GM12872 (cell line): ENCODE measurements around the gene MYO1E.

ENCODE experiments used
- CTCF ChIP-seq: IDR thresholded peaks from 3 replicates; pipeline ENCODE4 v1.5.1; 2011; ENCODE audit warnings: low read depth, mild to moderate bottlenecking, low read length, moderate library complexity; ENCODE audit not compliant: insufficient read depth

MYO1E gene

GRCh38 chr15:59180945-59181600 lies 191.6 kb downstream of the MYO1E start:
- TF ChIP-seq CTCF: no peak

- TF ChIP-seq CTCF: no peak
Measured at GRCh38 chr15:59179717-59180116, 193.0 kb downstream of the MYO1E start.

GRCh38 chr15:59178151-59178695 lies 194.4 kb downstream of the MYO1E start:
- TF ChIP-seq CTCF: no peak

GRCh38 chr15:59177317-59177660 lies 195.4 kb downstream of the MYO1E start:
- TF ChIP-seq CTCF: no peak

- no peak for TF ChIP-seq CTCF
Measured at GRCh38 chr15:59176653-59177316, 195.9 kb downstream of the MYO1E start.

- peak; percentile 74 for TF ChIP-seq CTCF
Measured at GRCh38 chr15:59174835-59175831, 197.5 kb downstream of the MYO1E start.
